ENCODE data around the gene HECTD4. TPM values are rescaled to one million over a fixed set of nuclear protein-coding genes. Genes with fewer than 3 reads are reported as not detected.

HECTD4 gene
- total and polyA plus RNA-seq, 2 experiments from 2014 or later: 25.7 to 36.9 TPM

GRCh38 chr12:112258926-112259325, 123.3 kb downstream of the HECTD4 start:
- no peak overlapping the region for H3K27ac Mint-ChIP-seq
- H3K4me1 ChIP-seq (ENCODE audit: insufficient read depth): peaks cover 19% of the 10 kb centered on the region; the same call in 1 of the 2 replicates
- TF ChIP-seq NANOG (IDR thresholded peaks at IDR 0.05; ENCODE audit: borderline replicate concordance): no peak
- no peak for TF ChIP-seq EZH2phosphoT487 (IDR thresholded peaks at IDR 0.05; ENCODE audit: unreplicated experiment)
- no peak for TF ChIP-seq CTCF (conservative IDR thresholded peaks at IDR 0.05; ENCODE audit: low read depth in 2 of 2)
- TF ChIP-seq ZNF462 (CRISPR knock-in tag; IDR thresholded peaks at IDR 0.05): no peak
- TF ChIP-seq ETS1 (IDR thresholded peaks at IDR 0.05): no peak
- TF ChIP-seq EZH2 (IDR thresholded peaks at IDR 0.05; ENCODE audit: low read depth, unreplicated experiment): no peak
- TF ChIP-seq ZNF114 (CRISPR knock-in tag; IDR thresholded peaks at IDR 0.05): no peak
- no peak for TF ChIP-seq REST (IDR thresholded peaks at IDR 0.05; ENCODE audit: unreplicated experiment)
- no peak for TF ChIP-seq POLR2AphosphoS5 (IDR thresholded peaks at IDR 0.05; ENCODE audit: low read depth)
- TF ChIP-seq STAT1 (IDR thresholded peaks at IDR 0.05; ENCODE audit: unreplicated experiment): no peak
- no peak for TF ChIP-seq JUNB (IDR thresholded peaks at IDR 0.05; ENCODE audit: unreplicated experiment)
- no peak for TF ChIP-seq ZNF331 (CRISPR knock-in tag; IDR thresholded peaks at IDR 0.05; ENCODE audit: low read depth)

More at GRCh38 chr12:112258926-112259325, 123.3 kb downstream of the HECTD4 start:
- Histone ChIP-seq H2AFZ (no peak overlapping the region), H3F3A (replicated peaks; ENCODE audit: low read depth) (no peaks in the 10 kb centered on the region), H4K20me1 (replicated peaks; ENCODE audit: insufficient read depth) (no peaks in the 10 kb centered on the region), H3K27me3 (ENCODE audit: insufficient read depth) (no peaks in the 10 kb centered on the region), H3K4me3 (no peak overlapping the region), H3K27ac (ENCODE audit: low read depth) (no peak overlapping the region), H3K36me3 (ENCODE audit: insufficient read depth) (no peaks in the 10 kb centered on the region), H3K4me2 (no peak overlapping the region), H3K9me2 (ENCODE audit: insufficient read depth) (no peaks in the 10 kb centered on the region), H3K79me2 (replicated peaks; ENCODE audit: insufficient read depth) (no peaks in the 10 kb centered on the region)
- H3K36me3 Mint-ChIP-seq (ENCODE audit: low read depth): peaks cover 17% of the 10 kb centered on the region; the same call in 2 of the 3 replicates
- ATAC-seq: no peak
- H3K9me3 Mint-ChIP-seq: no peaks in the 10 kb centered on the region
- H3K27me3 Mint-ChIP-seq (ENCODE audit: insufficient read depth, low read depth, poor library complexity): peaks cover 2% of the 10 kb centered on the region
- H3K4me3 Mint-ChIP-seq: no peak overlapping the region
- H3K4me1 Mint-ChIP-seq: peaks cover 27% of the 10 kb centered on the region
- no peak for DNase-seq (ENCODE audit: low spot score)

Measured in GM23338 (cell line).